C1 segment of cervical spinal cord (tissue), 14 donors: ENCODE data around the gene PHF24.
"Not testable (repeated sequence)": the region's sequence is repeated elsewhere in the genome, so short reads cannot be mapped to it uniquely, and the experiment has no call there.

ENCODE experiments used
- DNase-seq, 14 donors: peaks; one replicate each; lab custom pipeline; 2025; lab: John Stamatoyannopoulos, UW

PHF24 gene

DNA sequence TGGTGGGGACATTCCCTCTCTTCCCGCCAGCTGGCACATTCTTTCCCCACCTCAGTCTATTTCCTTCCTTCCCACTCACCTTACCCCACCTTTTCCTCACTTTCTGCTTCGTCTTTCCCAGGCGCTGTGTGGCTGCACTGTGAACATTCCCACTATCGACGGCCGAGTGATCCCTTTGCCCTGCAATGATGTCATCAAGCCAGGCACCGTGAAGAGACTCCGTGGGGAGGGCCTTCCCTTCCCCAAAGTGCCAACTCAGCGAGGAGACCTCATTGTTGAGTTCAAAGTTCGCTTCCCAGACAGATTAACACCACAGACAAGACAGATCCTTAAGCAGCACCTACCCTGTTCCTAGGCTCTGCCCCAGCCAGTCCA, 38.8 kb downstream of the PHF24 start:
- no peak for DNase-seq

DNA sequence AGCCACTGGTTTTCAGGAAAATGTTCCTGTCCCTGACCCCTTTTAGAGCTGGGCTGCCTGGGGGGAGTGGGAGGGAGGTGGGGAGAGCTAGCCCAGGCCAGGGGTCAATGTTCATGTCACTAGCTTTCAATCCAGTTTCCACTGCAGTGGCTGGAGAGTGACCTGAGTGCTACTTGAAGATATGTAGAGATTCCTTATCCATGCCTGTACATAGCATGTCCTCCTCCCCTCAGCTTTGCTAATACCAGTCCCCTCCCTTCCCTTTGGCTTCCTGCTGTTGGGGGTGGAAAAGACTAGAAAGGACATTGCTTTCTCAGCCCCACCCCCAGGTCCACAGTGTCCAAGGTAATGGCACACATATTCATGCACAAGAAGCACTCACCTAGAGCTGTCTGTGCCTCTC, 39.3 kb downstream of the PHF24 start:
- DNase-seq: no peak

- no peak for DNase-seq
These were observed 40.2 kb downstream of the PHF24 start for GRCh38 chr9:34998266-34998665.

DNA sequence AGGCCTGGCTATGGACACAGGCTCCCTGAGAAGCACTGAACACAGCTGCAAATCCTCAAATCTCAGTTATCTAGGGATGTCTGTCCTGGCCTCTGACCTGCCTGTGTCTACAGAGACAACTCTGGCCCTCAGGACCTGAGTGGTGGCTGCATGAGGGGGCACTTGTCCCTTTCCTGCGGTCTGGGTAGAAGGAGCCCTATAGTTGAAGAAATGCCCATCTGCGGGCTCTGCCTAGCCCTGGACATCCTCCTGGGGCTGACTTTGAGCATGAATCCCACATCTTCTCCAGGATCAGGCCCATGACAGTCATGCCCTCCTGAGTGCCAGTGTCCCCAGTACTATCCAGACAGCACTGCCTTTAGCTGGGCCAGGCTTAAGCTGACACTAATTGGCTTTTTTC, 41.5 kb downstream of the PHF24 start:
- DNase-seq: no peak

DNA sequence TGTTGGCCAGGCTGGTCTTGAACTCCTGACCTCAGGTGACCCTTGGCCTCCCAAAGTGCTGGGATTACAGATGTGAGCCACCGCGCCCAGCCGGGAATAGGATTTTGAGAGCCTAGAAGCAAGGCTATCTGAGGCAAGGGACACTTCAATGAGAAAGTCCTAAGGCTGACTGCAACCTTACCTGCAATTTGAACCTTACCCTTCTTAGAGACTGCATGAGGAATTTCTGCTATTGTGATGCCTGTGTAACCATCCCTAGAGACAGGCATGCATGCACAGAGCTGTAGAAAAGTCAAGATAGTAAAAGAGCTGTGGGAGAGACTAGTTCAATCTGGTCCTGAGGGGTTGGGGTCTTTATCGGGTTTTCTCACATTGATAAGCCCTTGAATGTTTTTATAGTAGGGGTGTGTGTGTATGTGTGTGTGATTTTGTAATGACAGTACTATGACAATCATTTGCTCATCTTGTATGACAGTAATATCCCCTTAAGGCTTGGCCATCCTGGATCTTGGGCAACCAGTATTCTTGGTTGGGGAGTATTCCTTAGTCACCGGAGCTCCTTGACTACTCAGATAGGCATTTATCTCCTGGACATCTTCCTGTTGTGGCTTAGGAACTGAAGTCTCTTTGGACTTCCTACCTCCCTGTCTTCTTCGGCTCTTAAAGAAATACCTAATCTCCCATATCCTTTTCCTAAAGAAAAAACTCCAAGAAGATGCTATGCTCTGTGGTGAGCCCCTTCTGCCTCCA, 42.6 kb downstream of the PHF24 start:
- DNase-seq: no peak

DNA sequence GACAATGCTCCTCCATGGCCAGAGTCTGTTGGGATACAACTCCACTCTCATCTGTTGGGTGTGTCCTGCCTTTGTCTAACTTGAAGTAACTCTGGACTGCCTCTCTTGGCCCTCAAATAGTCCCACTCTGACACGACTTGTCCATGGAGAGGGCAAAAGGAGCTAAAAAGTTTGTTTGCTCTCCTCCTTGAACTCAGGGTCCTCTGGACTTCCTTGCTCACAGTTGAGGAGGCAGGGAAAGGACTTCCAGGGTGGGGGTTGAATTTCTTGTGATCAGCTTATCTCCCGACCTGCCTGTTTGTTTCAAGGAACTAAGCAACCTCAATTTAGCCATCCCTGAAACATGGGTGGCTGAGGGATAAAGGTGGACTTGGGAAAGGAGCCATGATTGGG, 43.2 kb downstream of the PHF24 start:
- DNase-seq: no peak

DNA sequence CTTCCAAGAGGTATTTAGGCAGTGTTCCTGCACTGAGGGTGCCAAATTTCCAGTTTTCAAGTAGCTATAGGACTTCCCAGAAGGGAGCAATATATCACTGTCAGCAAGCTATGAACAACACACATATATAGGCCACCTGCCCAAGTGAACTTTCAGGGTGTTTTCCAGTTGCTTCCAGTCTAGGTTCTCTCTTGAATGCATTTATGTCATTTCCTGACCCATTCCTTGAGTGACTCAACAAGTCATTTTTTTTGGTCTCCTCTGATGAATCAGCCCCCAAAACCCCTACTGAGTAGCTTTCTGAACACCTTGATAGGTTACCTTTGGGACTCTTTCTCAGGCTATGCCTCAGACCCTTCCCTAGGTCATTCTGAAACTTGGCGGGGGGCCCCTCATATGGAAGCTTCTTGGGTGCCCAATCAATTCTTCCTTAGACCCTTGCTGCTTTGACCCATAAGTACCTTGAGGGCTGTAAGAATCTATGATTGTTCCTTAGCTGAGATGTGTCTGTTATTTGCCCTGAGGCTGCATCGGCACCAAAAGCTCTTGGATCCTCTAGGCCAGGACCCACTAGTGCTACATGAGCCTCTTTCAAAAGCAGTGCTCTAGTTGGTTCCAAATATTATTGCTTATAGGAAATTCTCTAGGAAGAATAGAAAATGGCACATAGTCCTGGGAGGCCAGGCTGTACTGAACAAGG, 43.9 kb downstream of the PHF24 start:
- DNase-seq: no peak

DNA sequence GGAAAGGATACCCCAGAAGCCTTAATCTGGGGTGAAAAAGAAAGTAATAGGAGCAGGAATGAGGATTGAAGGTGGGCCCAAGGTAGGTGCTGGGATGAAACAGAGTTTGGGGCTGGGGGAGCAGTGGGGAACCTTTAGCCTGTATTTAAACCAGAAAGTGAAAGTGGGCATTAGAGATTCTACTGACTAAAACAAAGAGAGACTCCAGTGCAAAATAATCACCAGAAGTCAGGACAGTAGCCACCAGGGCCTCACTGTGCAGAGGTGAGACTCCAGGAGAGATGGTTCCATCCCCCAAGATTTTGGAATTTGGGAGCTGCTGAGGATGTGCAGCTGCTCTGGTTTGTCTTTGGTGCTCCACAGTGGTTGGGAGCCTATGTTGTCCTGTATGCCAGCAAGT, 44.5 kb downstream of the PHF24 start:
- no peak for DNase-seq

DNA sequence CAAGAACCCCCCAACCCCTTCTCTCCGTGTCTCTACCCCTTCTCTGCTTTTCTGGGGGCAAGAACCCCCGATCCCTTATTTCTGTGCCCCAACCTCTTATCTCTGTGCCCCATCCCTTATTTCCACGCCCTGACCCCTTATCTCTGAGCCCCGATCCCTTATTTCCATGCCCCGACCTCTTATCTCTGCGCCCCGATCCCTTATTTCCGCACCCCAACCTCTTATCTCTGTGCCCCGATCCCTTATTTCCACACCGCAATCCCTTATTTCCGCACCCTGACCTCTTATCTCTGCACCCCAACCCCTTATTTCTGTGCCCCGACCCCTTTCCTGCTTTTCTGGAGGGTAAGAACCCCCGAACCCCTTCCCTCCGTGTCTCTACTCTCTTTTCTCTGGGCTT, 46.2 kb downstream of the PHF24 start:
- not testable (repeated sequence) for DNase-seq

DNA sequence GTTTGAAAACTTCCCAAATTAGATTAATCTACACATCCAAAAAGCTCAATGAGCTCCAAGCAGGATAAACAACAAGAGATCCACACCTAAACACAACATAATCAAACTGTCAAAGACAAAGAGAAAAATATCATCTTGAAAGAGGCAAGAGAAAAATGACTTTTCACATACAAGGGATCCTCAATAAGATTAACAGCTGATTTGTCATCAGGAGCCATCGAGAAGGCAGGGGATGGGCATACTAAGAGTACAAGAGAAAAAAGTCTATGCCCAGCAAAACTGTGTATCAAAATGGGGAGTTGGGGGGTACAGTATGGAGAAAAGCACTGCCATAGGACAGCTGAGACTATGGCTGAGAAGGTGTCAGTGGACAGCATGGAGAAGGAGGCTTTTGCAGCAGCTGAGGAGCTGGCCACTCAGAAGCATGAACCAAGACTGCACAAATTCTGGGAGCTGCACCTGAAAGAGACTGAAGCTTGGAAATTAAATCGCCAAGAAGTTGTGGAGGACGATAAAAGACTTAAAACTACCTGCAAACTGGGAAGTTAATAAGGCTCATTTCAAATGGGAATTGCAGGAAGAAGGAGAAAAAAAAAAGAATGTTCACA, 52.4 kb downstream of the PHF24 start:
- DNase-seq: no peak

- DNase-seq: no peak
These were observed 56.4 kb downstream of the PHF24 start for GRCh38 chr9:35014517-35014916.

- not testable (repeated sequence) for DNase-seq
These were observed 65.4 kb downstream of the PHF24 start for GRCh38 chr9:35023443-35023842.

DNA sequence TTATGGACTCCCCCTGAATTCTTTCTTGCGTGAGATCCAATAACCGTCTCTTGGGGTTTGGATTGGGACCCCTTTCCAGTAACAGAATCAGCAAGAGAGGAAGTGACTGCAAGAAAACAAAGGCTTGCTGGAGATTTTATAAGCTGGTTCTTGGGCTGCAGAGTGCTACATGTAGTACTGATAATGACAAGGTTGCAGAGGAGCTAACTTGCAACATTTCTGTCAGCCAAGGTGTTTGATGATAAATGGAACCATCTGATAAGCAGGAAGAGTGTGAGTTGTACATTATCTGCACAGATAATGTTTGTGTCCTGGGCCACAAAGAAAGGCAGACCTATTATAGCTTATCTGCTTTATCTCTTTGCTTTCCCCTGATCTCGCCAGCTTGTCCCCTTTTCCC, 68.6 kb downstream of the PHF24 start:
- DNase-seq: no peak

DNA sequence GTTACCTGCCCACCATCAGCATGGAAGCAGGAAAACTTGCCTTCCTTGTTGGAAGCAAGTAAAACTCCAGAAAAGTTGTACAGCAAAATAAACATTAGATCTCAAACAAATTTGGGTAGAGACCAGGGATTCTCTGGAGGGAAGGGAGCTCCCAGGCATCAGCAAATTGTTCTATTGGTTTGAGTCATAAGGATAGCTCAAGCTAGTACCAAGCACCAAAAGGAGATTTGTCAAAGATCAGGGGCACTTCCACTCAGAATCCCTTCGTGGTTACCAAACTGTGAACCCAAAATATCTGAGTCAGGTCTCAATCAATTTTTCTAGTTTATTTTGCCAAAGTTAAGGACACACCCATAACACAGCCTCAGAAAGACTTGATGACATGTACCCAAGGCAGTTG, 69.3 kb downstream of the PHF24 start:
- no peak for DNase-seq

DNA sequence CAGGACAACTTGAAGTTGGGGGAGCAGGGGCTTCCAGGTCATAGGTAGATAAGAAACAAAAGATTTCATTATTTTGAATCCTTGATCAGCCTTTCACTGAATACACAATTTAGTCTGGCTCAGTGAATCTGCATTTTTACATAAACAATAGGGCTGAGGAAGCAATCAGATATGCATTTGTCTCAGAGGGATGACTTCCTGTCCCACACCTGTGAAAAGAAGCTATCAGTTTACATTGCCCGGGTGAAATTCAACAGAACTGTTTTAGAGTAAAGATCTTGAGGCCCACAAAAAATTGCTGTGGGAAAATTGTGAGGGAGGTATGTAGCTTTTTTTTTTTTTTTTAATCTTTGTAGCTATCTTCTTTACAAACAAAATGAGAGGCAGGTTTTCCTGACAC, 69.8 kb downstream of the PHF24 start:
- no peak for DNase-seq

- no peak for DNase-seq
These were observed 70.3 kb downstream of the PHF24 start for GRCh38 chr9:35028341-35028740.

- no peak for DNase-seq
These were observed 71.2 kb downstream of the PHF24 start for GRCh38 chr9:35029241-35029640.

GRCh38 chr9:35029852-35030251, 71.8 kb downstream of the PHF24 start:
- DNase-seq: peak in 1 of 14 donors; percentile 3
